Activated T-helper 2 cell treated with anti-CD3 and anti-CD28 coated beads, Interferon-gamma antibody, Interleukin-2, Interleukin-4, amounts not matched to agents 10 μg/mL and 5 μg/mL and 100 μg/mL, durations not matched to agents 14 hours and 24 hours and 36 hours (primary cell): Measurements from ENCODE around the gene PTPRN2. TPM values are rescaled to one million over a fixed set of nuclear protein-coding genes. Genes with fewer than 3 reads are reported as not detected.

Source experiments
- DNase-seq: peaks from one replicate; pipeline ENCODE4 v3.0.0; 2021; ENCODE audit warnings: low spot score
- H3K27ac Mint-ChIP-seq: one replicate; pipeline ENCODE4 v1.8.0; 2021; ENCODE audit warnings: mixed read lengths
- H3K27me3 Mint-ChIP-seq: one replicate; pipeline ENCODE4 v1.8.0; 2021; ENCODE audit warnings: low read depth, mixed read lengths
- H3K36me3 Mint-ChIP-seq: one replicate; pipeline ENCODE4 v1.8.0; 2021; ENCODE audit warnings: low read depth, mixed read lengths
- H3K4me1 Mint-ChIP-seq: one replicate; pipeline ENCODE4 v1.8.0; 2021; ENCODE audit warnings: low read depth, mixed read lengths
- H3K4me3 Mint-ChIP-seq: one replicate; pipeline ENCODE4 v1.8.0; 2021; ENCODE audit warnings: low read depth, mild to moderate bottlenecking, moderate library complexity, mixed read lengths
- H3K9me3 Mint-ChIP-seq: one replicate; pipeline ENCODE4 v1.8.0; 2021; ENCODE audit warnings: mixed read lengths
- intact Hi-C: fragments of 100-400 bp; cut with micrococcal nuclease; formaldehyde crosslinking; loops from one replicate; pipeline ENCODE4 v1.15.1; 2023
- total RNA-seq: library from RNA; stranded (reverse); gene quantifications from 2 replicates; pipeline ENCODE4 v1.2.3, GENCODE V29; 2022

Gene PTPRN2
- total RNA-seq, 1 donor from 2014 or later, result 1.3 TPM

DNA sequence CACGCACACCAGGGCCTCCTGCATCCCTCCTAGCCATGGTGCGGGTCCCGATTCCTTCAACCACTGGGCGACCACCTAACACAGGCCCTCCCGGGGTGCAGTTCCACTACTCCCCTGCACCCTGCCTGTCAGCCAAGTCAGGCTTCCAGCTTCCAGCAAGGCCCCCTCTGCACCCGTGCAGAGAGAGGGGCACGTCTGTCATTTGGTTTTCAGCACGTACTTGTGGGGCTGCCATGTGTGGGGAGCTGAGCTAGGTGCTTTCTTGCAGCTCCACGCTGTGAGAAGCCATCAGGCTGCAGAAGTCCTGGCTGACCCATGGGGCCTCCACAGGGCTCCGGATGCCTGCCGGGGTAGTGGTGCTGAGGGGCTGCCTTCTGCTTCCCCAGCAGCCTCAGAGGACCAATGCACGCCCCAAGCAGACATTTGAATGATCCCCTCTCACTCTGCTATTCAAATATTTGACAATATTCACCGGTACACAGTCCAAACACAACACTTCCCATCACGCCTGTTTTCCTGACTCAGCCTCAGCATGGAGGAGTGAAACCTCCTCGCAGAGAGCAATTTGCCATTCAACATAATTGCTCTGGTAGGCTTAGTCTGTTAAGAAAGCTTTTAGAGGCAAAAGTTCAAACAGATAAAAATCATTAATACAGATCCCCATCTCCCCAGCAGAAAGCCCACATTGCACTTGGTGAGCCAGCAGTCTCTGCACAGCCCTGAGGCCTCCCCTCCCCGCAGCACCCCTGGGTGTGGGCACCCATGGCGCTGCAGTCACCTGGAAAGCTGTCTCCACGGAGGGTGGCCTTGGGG lies 449.9 kb downstream of the PTPRN2 start:
- H3K27me3 Mint-ChIP-seq, result no peaks in the 10 kb centered on the region
- H3K36me3 Mint-ChIP-seq, result no peaks in the 10 kb centered on the region
- no peak for DNase-seq
- no peaks in the 10 kb centered on the region for H3K4me1 Mint-ChIP-seq
- no peak overlapping the region for H3K4me3 Mint-ChIP-seq
- H3K9me3 Mint-ChIP-seq, result peaks cover 30% of the 10 kb centered on the region
- no peak overlapping the region for H3K27ac Mint-ChIP-seq
- intact Hi-C loops, result no loop called here

GRCh38 chr7:158135931-158136330 lies 451.7 kb downstream of the PTPRN2 start:
- no peaks in the 10 kb centered on the region for H3K27me3 Mint-ChIP-seq
- no peak overlapping the region for H3K27ac Mint-ChIP-seq
- no peak for DNase-seq
- H3K4me3 Mint-ChIP-seq, result no peak overlapping the region
- intact Hi-C loops, result no loop called here
- no peaks in the 10 kb centered on the region for H3K4me1 Mint-ChIP-seq
- no peaks in the 10 kb centered on the region for H3K36me3 Mint-ChIP-seq
- H3K9me3 Mint-ChIP-seq, result peaks cover 25% of the 10 kb centered on the region

- H3K4me3 Mint-ChIP-seq, result no peak overlapping the region
- peaks cover 14% of the 10 kb centered on the region for H3K9me3 Mint-ChIP-seq
- H3K4me1 Mint-ChIP-seq, result no peaks in the 10 kb centered on the region
- no peak for DNase-seq
- no peak overlapping the region for H3K27ac Mint-ChIP-seq
- H3K27me3 Mint-ChIP-seq, result no peaks in the 10 kb centered on the region
- intact Hi-C loops, result no loop called here
- H3K36me3 Mint-ChIP-seq, result no peaks in the 10 kb centered on the region
Observed at GRCh38 chr7:158134824-158135223, 452.8 kb downstream of the PTPRN2 start.

- H3K36me3 Mint-ChIP-seq, result no peaks in the 10 kb centered on the region
- no peak overlapping the region for H3K27ac Mint-ChIP-seq
- H3K9me3 Mint-ChIP-seq, result peaks cover 4% of the 10 kb centered on the region
- no peaks in the 10 kb centered on the region for H3K4me1 Mint-ChIP-seq
- no peaks in the 10 kb centered on the region for H3K27me3 Mint-ChIP-seq
- no peak overlapping the region for H3K4me3 Mint-ChIP-seq
- DNase-seq, result no peak
- intact Hi-C loops, result no loop called here
Observed at GRCh38 chr7:158133515-158134271, 453.9 kb downstream of the PTPRN2 start.

DNA sequence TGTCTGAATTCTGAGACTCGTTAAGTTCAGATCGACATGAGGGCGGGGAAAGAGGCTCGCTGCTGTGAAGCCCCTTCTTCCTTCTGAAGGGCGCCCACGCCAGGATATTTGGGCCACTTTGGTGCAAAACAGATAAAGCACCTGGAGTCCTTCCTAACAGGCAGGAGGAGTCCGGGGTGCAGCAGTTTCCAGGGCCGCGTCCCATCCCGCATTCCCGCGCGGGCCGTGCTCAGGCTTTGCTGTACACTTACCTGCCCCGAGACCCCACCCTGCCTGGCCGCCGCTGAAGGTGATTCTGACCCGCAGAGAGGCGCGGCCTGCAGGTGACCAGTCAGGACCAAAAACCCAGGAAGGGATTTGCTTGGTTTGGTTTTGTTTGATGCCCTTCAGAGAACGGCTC lies 454.6 kb downstream of the PTPRN2 start:
- intact Hi-C loops, result no loop called here
- Mint-ChIP-seq H3K4me3 (no peak overlapping the region), H3K27me3 (no peaks in the 10 kb centered on the region), H3K9me3 (peaks cover 3% of the 10 kb centered on the region), H3K36me3 (no peaks in the 10 kb centered on the region), H3K4me1 (no peaks in the 10 kb centered on the region), H3K27ac (no peak overlapping the region)
- DNase-seq, result no peak

DNA sequence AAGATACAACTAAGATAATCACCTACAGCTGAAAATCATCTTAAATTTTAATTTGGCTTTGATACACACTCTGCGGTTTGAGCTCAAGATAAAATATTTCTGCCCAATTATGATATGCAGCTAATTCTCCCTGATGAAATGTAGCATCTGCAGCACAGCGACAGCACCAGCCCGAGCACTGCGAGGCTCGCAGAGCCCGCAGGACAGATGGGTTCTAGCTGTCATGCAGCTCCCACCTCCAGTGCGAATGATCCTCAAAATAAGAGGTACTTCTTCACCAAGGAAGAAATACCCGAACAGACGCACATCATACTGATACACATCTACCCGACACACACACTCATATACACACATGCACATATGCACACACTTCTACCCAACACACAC lies 457.6 kb downstream of the PTPRN2 start:
- no peak overlapping the region for H3K4me3 Mint-ChIP-seq
- intact Hi-C loops, result no loop called here
- no peaks in the 10 kb centered on the region for H3K4me1 Mint-ChIP-seq
- H3K36me3 Mint-ChIP-seq, result no peaks in the 10 kb centered on the region
- no peak overlapping the region for H3K27ac Mint-ChIP-seq
- no peak for DNase-seq
- H3K9me3 Mint-ChIP-seq, result peaks cover 4% of the 10 kb centered on the region
- H3K27me3 Mint-ChIP-seq, result no peaks in the 10 kb centered on the region

DNA sequence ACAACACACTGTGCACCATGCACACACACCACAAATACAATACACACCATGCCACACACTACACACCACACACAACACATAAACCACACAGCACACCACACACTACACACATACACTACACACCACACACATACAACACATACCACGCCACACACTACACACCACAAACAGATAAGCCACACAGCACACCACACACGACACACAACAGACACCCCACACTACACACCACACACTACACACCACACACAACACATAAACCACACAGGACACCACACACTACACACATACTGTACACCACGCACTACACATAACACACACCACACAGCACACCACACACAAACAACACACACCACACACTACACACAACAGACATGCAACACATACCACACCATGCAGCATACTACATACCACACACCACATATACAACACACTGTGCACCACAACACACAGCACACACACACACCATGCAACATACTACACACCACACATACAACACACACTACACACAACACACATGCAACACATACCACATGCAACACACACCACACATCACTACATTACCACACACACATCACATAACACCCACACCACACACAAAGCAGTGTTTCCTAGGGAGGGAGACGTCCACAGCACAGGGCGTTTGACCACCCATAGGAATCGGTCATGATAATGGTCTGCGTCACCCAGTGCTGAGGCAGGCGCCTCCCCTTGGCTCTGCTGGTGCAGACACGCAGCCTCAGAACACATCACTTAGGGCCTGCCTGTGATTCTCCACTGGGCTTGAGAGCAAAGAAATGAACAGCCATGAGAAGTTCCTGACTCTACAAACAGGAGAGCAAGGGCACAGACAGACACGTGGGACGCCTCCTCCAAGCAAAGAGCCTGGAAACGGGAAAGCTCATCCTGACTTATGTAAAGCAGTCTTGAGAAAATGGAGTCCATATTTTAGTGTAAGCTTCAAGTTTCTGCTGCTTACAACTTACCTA lies 458.3 kb downstream of the PTPRN2 start:
- Mint-ChIP-seq H3K9me3 (peaks cover 9% of the 10 kb centered on the region), H3K36me3 (no peaks in the 10 kb centered on the region), H3K4me3 (no peak overlapping the region), H3K27ac (no peak overlapping the region), H3K27me3 (no peaks in the 10 kb centered on the region), H3K4me1 (no peaks in the 10 kb centered on the region)
- intact Hi-C loops, result no loop called here
- no peak for DNase-seq

DNA sequence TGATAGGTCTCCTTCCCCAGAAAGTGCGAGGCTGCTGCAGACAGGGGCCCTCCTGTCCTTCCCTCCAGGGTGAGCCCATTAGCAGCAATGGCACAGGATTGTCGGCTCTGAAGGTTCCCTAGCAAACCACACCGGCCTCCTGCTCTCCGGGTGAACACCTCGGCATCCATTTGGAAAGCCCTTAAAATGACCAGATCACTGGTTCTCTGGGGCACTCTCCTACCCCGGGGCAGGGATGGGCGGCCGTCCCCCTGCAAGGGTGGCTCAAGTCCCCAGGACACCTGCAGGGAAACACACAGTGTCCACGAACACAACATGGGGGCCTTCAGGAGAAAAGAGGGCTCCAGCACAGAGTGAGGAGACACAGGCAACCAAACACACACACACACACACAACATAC lies 459.1 kb downstream of the PTPRN2 start:
- Mint-ChIP-seq H3K27me3 (no peaks in the 10 kb centered on the region), H3K4me3 (no peak overlapping the region), H3K9me3 (peaks cover 12% of the 10 kb centered on the region), H3K27ac (no peak overlapping the region), H3K36me3 (no peaks in the 10 kb centered on the region), H3K4me1 (no peaks in the 10 kb centered on the region)
- DNase-seq, result no peak
- intact Hi-C loops, result no loop called here

GRCh38 chr7:158127241-158127640 lies 460.4 kb downstream of the PTPRN2 start:
- Mint-ChIP-seq H3K4me3 (no peak overlapping the region), H3K27ac (no peak overlapping the region), H3K27me3 (no peaks in the 10 kb centered on the region), H3K9me3 (peaks cover 17% of the 10 kb centered on the region), H3K36me3 (no peaks in the 10 kb centered on the region), H3K4me1 (no peaks in the 10 kb centered on the region)
- intact Hi-C loops, result no loop called here
- DNase-seq, result no peak

GRCh38 chr7:158126661-158127060 lies 461.0 kb downstream of the PTPRN2 start:
- intact Hi-C loops, result no loop called here
- Mint-ChIP-seq H3K4me1 (no peaks in the 10 kb centered on the region), H3K27me3 (no peaks in the 10 kb centered on the region)

GRCh38 chr7:158125721-158126120 lies 461.9 kb downstream of the PTPRN2 start:
- no peak overlapping the region for H3K4me3 Mint-ChIP-seq
- H3K9me3 Mint-ChIP-seq, result peaks cover 29% of the 10 kb centered on the region
- intact Hi-C loops, result no loop called here
- DNase-seq, result no peak
- no peaks in the 10 kb centered on the region for H3K36me3 Mint-ChIP-seq
- no peaks in the 10 kb centered on the region for H3K4me1 Mint-ChIP-seq
- H3K27me3 Mint-ChIP-seq, result no peaks in the 10 kb centered on the region
- no peak overlapping the region for H3K27ac Mint-ChIP-seq

More at GRCh38 chr7:158126661-158127060, 461.0 kb downstream of the PTPRN2 start:
- peaks cover 22% of the 10 kb centered on the region for H3K9me3 Mint-ChIP-seq
- H3K27ac Mint-ChIP-seq, result no peak overlapping the region
- no peak for DNase-seq
- H3K4me3 Mint-ChIP-seq, result no peak overlapping the region
- no peaks in the 10 kb centered on the region for H3K36me3 Mint-ChIP-seq

- H3K27ac Mint-ChIP-seq, result no peak overlapping the region
- intact Hi-C loops, result no loop called here
- no peak for DNase-seq
- H3K36me3 Mint-ChIP-seq, result no peaks in the 10 kb centered on the region
- no peaks in the 10 kb centered on the region for H3K4me1 Mint-ChIP-seq
- H3K9me3 Mint-ChIP-seq, result peaks cover 30% of the 10 kb centered on the region
- H3K4me3 Mint-ChIP-seq, result no peak overlapping the region
- H3K27me3 Mint-ChIP-seq, result no peaks in the 10 kb centered on the region
Observed at GRCh38 chr7:158125091-158125490, 462.5 kb downstream of the PTPRN2 start.
